Psoas muscle (tissue), 8 donors: ENCODE data around the gene FTCDNL1. TPM values are rescaled to one million over a fixed set of nuclear protein-coding genes. Genes with fewer than 3 reads are reported as not detected.
A peak's percentile ranks its signal among the peaks of the same experiment; 100 is the strongest.

Experiments used
- ATAC-seq, 4 donors: fragments of 200-7000 bp; cut with Tn5 transposase; one replicate each; pipeline ENCODE4 v1.9.1; 2020; ENCODE audit warnings: moderate library complexity in 3 of 4, mild to moderate bottlenecking in 2 of 4
- DNase-seq, 2 donors: peaks; one replicate each; pipeline ENCODE4 v3.0.0-alpha.2; 2020
- H3K27ac ChIP-seq: fragments of 200-600 bp; one replicate; pipeline ENCODE4 v1.8.0; 2022
- H3K27me3 ChIP-seq, 3 donors: fragments of 200-600 bp in 1 of 3; one replicate each; pipeline versions ENCODE4 v1.6.1 to v1.8.0; 2013 to 2022; ENCODE audit warnings: low read length in 2 of 3, mild to moderate bottlenecking in 2 of 3, moderate library complexity in 1 of 3; ENCODE audit not compliant: insufficient read depth in 3 of 3
- H3K36me3 ChIP-seq, 2 donors: fragments of 200-600 bp in 1 of 2; one replicate each; pipeline versions ENCODE4 v1.6.1 to v1.8.0; 2013 to 2022; ENCODE audit warnings: low read depth in 1 of 2, mild to moderate bottlenecking in 1 of 2, moderate library complexity in 1 of 2; ENCODE audit not compliant: insufficient read depth in 1 of 2
- H3K4me1 ChIP-seq: fragments of 200-600 bp; one replicate; pipeline ENCODE4 v1.8.0; 2022
- H3K4me3 ChIP-seq: fragments of 200-600 bp; one replicate; pipeline ENCODE4 v1.8.0; 2022; ENCODE audit warnings: mild to moderate bottlenecking
- H3K9me3 ChIP-seq: fragments of 200-600 bp; one replicate; pipeline ENCODE4 v1.8.0; 2022
- WGBS, 3 donors: extraction: QIAGEN DNeasy Blood & Tissue Kit; methylation state at CpG; one replicate each; pipeline versions ENCODE4 v1.1.6 to v1.1.7; 2013; 5-methylcytosine and 5-hydroxymethylcytosine counted together
- intact Hi-C, 2 donors: fragments of 100-400 bp; cut with DNase I; formaldehyde crosslinking; loops; one replicate each; pipeline versions ENCODE4 v1.11.0 to v1.14.2; 2022
- polyA plus RNA-seq, 3 donors: library from polyadenylated mRNA; stranded (reverse); fragments of 200-250 nt; gene quantifications; one replicate each; pipeline ENCODE4 v1.2.3, GENCODE V29; 2013
- total RNA-seq, 4 donors: library from RNA; stranded (reverse); fragmentation: NEBNext Ultra II Directional in 2 of 4; extraction: Animal tissue kit (Norgen Biotek cat#: 25700) in 2 of 4; gene quantifications; one replicate each; pipeline versions ENCODE4 v1.2.1 to v1.2.4, GENCODE V29; 2021 to 2023
- TF ChIP-seq, protein P1 (sequence below): fragments of 200-600 bp; IDR thresholded peaks from one replicate; pipeline ENCODE4 v1.8.0; 2022; ENCODE audit warnings: antibody characterized with exemption
- donor health status: healthy with polysubstance abuse.
- donor health status: DM: no; HTN: no; CAD: no; lungs with moderate emphysema.
- donor health status: Bipolar disorder and iron deficiency.
- donor health status: healthy.
- donor health status: DM: yes; HTN: yes; CAD: no.
- donor health status: DM: no; HTN: no; CAD: no.
- donor health status: DM: no; HTN: no; CAD: no.
- donor health status: DM: yes; HTN: yes; CAD: no.

Gene FTCDNL1
- total and polyA plus RNA-seq, 7 donors: 4.9 to 25.7 (median 9.0) TPM

DNA sequence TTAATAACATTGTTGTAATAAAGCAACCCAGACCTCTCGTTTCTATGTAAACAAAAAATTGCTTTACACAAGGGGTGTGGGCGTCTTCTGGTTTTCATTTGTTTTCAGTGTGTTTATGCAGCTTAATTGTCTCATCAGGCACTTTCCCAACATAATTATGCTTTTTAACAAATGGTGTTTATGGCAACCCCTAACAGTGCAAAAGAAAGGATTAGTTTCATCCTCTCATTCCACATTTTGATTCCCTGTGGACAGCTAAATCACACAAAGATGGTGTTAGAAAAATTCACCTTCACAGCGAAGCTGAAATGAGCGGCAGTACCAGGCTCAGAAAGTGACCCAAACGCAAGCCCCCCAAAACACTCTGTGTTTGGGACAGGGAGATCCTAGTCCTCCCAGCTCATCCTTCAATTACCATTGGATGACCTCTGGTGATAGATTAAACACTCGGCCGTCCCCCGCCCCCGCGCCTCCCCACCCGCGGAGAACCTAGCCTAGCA is 724 bp downstream of the FTCDNL1 start:
- DNase-seq: no peak
- TF ChIP-seq, protein P1, sequence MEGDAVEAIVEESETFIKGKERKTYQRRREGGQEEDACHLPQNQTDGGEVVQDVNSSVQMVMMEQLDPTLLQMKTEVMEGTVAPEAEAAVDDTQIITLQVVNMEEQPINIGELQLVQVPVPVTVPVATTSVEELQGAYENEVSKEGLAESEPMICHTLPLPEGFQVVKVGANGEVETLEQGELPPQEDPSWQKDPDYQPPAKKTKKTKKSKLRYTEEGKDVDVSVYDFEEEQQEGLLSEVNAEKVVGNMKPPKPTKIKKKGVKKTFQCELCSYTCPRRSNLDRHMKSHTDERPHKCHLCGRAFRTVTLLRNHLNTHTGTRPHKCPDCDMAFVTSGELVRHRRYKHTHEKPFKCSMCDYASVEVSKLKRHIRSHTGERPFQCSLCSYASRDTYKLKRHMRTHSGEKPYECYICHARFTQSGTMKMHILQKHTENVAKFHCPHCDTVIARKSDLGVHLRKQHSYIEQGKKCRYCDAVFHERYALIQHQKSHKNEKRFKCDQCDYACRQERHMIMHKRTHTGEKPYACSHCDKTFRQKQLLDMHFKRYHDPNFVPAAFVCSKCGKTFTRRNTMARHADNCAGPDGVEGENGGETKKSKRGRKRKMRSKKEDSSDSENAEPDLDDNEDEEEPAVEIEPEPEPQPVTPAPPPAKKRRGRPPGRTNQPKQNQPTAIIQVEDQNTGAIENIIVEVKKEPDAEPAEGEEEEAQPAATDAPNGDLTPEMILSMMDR: no peak
- no peaks in the 10 kb centered on the region for H3K27me3 ChIP-seq
- WGBS, 3 donors: 20 to 23% (median 22%) methylated on average over 12 of the region's 12 CpGs
- no peaks in the 10 kb centered on the region for H3K4me1 ChIP-seq
- H3K36me3 ChIP-seq: peaks cover 0 to 16% of the 10 kb centered on the region in 2 donors
- H3K4me3 ChIP-seq: peak overlapping the region; percentile 80
- no peaks in the 10 kb centered on the region for H3K9me3 ChIP-seq
- H3K27ac ChIP-seq: peak overlapping the region; percentile 88
- ATAC-seq: no peak
- intact Hi-C loops: loop anchor here (5.0 to 10.0 kb wide), 3 partner anchors 62 to 95 kb away; partner anchors contain the start of gene C2orf69 (in 1 of the 2)

DNA sequence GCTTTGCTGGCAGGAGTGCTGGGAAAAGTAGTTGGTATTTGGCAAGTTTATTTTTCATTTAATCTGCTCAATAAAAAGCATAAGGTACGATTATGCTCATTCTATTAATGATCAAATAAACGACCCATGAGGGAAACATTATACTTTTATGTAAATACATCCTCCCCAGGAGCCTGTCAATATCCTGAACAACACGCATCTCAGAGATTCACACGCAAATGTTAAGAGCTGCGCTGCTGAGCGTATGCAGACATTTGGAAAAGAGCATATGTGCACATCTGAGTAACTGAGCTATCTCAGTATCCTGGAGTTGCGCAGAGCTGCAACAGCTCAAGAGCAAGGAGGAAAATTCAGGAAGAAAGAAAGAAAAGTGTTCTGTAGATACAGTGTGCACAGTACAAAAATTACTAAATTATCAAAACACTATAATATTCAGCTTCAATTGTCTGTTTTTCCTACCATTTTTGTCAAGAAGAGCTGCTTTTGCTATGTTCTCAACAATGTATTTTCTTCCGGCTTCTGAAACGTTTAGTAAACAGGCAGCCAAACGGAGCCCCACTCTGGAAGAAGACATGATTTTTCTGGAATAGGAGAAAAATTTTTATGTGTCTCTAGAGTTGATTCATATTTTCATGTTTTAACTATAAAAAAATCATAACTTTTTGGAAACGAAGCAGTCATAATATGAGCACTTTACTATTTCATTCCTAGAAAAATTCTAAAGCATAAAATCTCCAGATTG is 2.4 kb downstream of the FTCDNL1 start:
- TF ChIP-seq, protein P1: no peak
- intact Hi-C loops: loop anchor here in 1 of 2 donors (5.0 kb wide), 1 partner anchor 141 kb away; no protein-coding TSS in a partner anchor
- no peak overlapping the region for H3K27ac ChIP-seq
- no peaks in the 10 kb centered on the region for H3K4me1 ChIP-seq
- peaks cover 0 to 33% of the 10 kb centered on the region in 2 donors for H3K36me3 ChIP-seq
- H3K9me3 ChIP-seq: no peaks in the 10 kb centered on the region
- H3K27me3 ChIP-seq: no peaks in the 10 kb centered on the region
- DNase-seq (no peak), ATAC-seq (no peak)
- H3K4me3 ChIP-seq: no peak overlapping the region
- 78 to 81% (median 78%) methylated on average over 11 of the region's 11 CpGs for WGBS, 3 donors

DNA sequence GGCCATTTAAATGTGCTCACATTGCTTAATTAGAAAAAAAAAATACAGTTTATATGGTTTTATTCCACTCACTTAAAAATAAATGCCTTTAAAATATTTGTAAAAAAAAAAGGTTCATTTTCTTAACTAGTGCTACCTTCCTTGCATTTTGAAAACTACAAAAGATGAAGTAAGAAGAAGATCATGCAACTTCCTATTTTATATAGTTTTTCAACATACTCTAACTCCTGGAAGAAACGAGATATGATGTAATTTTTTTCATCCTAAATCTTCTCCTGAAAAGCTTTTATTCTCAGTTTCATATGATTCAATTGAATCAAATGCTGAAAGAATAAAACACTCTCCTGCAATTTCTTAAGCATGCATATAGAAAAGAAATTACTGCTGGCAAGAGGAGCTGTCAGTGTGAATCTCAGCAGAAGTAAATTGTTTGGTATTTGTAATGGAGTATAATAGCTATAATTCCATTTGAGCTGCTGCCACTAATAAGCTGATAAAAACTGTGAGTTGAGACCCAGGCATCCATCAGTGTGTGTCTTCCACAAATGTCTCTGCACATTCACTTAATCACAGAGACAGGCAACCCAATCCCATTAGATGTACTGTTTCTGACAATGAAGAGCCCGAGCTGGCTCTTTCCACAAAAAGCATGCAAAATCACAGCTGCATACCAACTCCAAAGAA is 3.7 kb downstream of the FTCDNL1 start:
- Histone ChIP-seq H3K9me3 (no peaks in the 10 kb centered on the region), H3K27me3 (no peaks in the 10 kb centered on the region), H3K4me1 (no peaks in the 10 kb centered on the region), H3K36me3 (peaks cover 0 to 45% of the 10 kb centered on the region in 2 donors), H3K27ac (no peak overlapping the region), H3K4me3 (no peak overlapping the region)
- WGBS, 3 donors: 34 to 74% (median 34%) methylated on average over 2 of the region's 2 CpGs
- TF ChIP-seq, protein P1: no peak
- DNase-seq: no peak
- intact Hi-C loops: loop anchor here in 1 of 2 donors (5.0 kb wide), 1 partner anchor 140 kb away; no protein-coding TSS in a partner anchor
- no peak for ATAC-seq

DNA sequence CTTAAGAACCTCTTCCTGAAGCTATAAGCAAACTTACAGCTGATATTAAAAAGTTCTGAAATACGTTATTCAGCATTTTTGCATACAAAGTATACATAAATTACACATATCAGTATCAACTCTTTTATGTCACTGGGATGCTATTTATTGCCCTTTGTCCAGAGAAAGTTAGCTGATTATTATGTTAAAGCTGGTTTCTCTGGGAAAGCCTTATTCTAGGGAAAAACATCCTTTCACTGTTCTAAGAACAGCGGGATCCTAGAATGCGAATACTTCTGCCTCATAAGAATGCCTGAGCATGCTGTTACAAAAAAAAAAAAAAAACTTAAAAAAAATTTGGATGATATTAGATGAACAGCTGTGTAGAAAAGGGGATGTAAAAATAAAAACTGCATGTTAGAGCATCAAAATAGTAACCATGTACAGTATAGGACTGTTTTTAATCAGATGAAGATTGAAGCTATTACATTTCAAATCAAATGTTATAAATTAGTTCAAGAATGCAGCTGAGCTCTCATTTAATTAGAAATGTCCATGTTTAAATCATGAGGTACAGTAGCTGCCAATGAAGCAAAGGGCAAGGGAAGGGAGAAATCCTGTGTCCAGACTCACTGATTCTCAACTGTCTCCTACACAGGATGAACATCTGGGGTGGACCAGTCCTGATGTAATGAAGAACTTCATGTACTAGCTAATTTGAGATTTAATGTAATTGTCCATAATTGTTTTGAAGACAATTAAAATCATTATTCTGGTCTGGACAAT is 8.2 kb downstream of the FTCDNL1 start:
- TF ChIP-seq, protein P1: no peak
- 72 to 79% (median 73%) methylated on average over 3 of the region's 3 CpGs for WGBS, 3 donors
- intact Hi-C loops: no loop called here

More for the DNA sequence above, 8.2 kb downstream of the FTCDNL1 start:
- H3K9me3 ChIP-seq: no peaks in the 10 kb centered on the region
- H3K27me3 ChIP-seq: no peaks in the 10 kb centered on the region
- ATAC-seq (no peak), DNase-seq (no peak)
- H3K27ac ChIP-seq: no peak overlapping the region
- H3K36me3 ChIP-seq: peaks cover 0 to 85% of the 10 kb centered on the region in 2 donors
- H3K4me1 ChIP-seq: no peaks in the 10 kb centered on the region
- no peak overlapping the region for H3K4me3 ChIP-seq
